Measurements from ENCODE around the gene RASL11A. TPM values are rescaled to one million over a fixed set of nuclear protein-coding genes. Genes with fewer than 3 reads are reported as not detected.

The RASL11A gene
- polyA plus RNA-seq, 3 donors: 1.0 to 6.8 (median 3.8) TPM

GRCh38 chr13:27295096-27295495, 24.5 kb downstream of the RASL11A start:
- H3K9me3 ChIP-seq (replicated peaks in 1 of 2; ENCODE audit: control insufficient read depth in 1 of 2, insufficient read depth in 1 of 2, low read length in 2 of 2): no peaks in the 10 kb centered on the region
- Mint-ChIP-seq H3K36me3 (no peaks in the 10 kb centered on the region), H3K27me3 (ENCODE audit: low read depth in 3 of 3) (peaks cover 0 to 8% (median 5%) of the 10 kb centered on the region in 3 donors), H3K27ac (no peak overlapping the region), H3K4me3 (no peak overlapping the region), H3K4me1 (no peaks in the 10 kb centered on the region), H3K9me3 (no peaks in the 10 kb centered on the region)
- no peaks in the 10 kb centered on the region for H3K4me1 ChIP-seq (ENCODE audit: control insufficient read depth in 1 of 2, insufficient read depth in 2 of 2, low read length in 2 of 2)
- no peak overlapping the region for H3K9ac ChIP-seq (ENCODE audit: insufficient read depth, low read length, poor library complexity, severe bottlenecking)
- H4K20me1 ChIP-seq (ENCODE audit: insufficient read depth, low read length): no peaks in the 10 kb centered on the region
- no peak for TF ChIP-seq CTCF (IDR thresholded peaks at IDR 0.05)
- H3K4me3 ChIP-seq (replicated peaks in 1 of 3; ENCODE audit: low read depth in 2 of 3, low read length in 3 of 3): no peak overlapping the region
- no peak for DNase-seq
- H3K79me2 ChIP-seq (ENCODE audit: insufficient read depth, low read length): no peaks in the 10 kb centered on the region
- H3K36me3 ChIP-seq (replicated peaks in 1 of 2; ENCODE audit: control insufficient read depth in 1 of 2, insufficient read depth in 2 of 2, low read length in 2 of 2): no peaks in the 10 kb centered on the region
- WGBS (ENCODE audit: insufficient coverage): 100% methylated on average over 3 of the region's 7 CpGs
- no peak overlapping the region for H2AFZ ChIP-seq (ENCODE audit: insufficient read depth, low read depth, low read length, poor library complexity, severe bottlenecking)
- intact Hi-C loops (cut with micrococcal nuclease): no loop called here
- no peak overlapping the region for H3K27ac ChIP-seq (ENCODE audit: low read depth in 1 of 2, low read length in 2 of 2)
- no peaks in the 10 kb centered on the region for H3K27me3 ChIP-seq (ENCODE audit: control insufficient read depth in 2 of 2, insufficient read depth in 2 of 2, low read length in 2 of 2)
- no peak overlapping the region for H3K4me2 ChIP-seq (replicated peaks; ENCODE audit: extremely low read depth, low read length, poor library complexity, severe bottlenecking)

- H3K9ac ChIP-seq (ENCODE audit: insufficient read depth, low read length, poor library complexity, severe bottlenecking): no peak overlapping the region
- no peaks in the 10 kb centered on the region for H4K20me1 ChIP-seq (ENCODE audit: insufficient read depth, low read length)
- H3K9me3 ChIP-seq (replicated peaks in 1 of 2; ENCODE audit: control insufficient read depth in 1 of 2, insufficient read depth in 1 of 2, low read length in 2 of 2): no peaks in the 10 kb centered on the region
- intact Hi-C loops (cut with micrococcal nuclease): no loop called here
- no peak overlapping the region for H3K27ac ChIP-seq (ENCODE audit: low read depth in 1 of 2, low read length in 2 of 2)
- TF ChIP-seq CTCF (IDR thresholded peaks at IDR 0.05): no peak
- Mint-ChIP-seq H3K27ac (no peak overlapping the region), H3K4me1 (no peaks in the 10 kb centered on the region), H3K36me3 (no peaks in the 10 kb centered on the region), H3K9me3 (no peaks in the 10 kb centered on the region), H3K27me3 (ENCODE audit: low read depth in 3 of 3) (peaks cover 0 to 8% (median 5%) of the 10 kb centered on the region in 3 donors), H3K4me3 (no peak overlapping the region)
- no peaks in the 10 kb centered on the region for H3K4me1 ChIP-seq (ENCODE audit: control insufficient read depth in 1 of 2, insufficient read depth in 2 of 2, low read length in 2 of 2)
- no peaks in the 10 kb centered on the region for H3K27me3 ChIP-seq (ENCODE audit: control insufficient read depth in 2 of 2, insufficient read depth in 2 of 2, low read length in 2 of 2)
- 97% methylated on average over 3 of the region's 4 CpGs for WGBS (ENCODE audit: insufficient coverage)
- H3K79me2 ChIP-seq (ENCODE audit: insufficient read depth, low read length): no peaks in the 10 kb centered on the region
- no peaks in the 10 kb centered on the region for H3K36me3 ChIP-seq (replicated peaks in 1 of 2; ENCODE audit: control insufficient read depth in 1 of 2, insufficient read depth in 2 of 2, low read length in 2 of 2)
- no peak overlapping the region for H3K4me2 ChIP-seq (replicated peaks; ENCODE audit: extremely low read depth, low read length, poor library complexity, severe bottlenecking)
- no peak overlapping the region for H2AFZ ChIP-seq (ENCODE audit: insufficient read depth, low read depth, low read length, poor library complexity, severe bottlenecking)
- no peak for DNase-seq
- H3K4me3 ChIP-seq (replicated peaks in 1 of 3; ENCODE audit: low read depth in 2 of 3, low read length in 3 of 3): no peak overlapping the region
Observed at GRCh38 chr13:27295660-27296059, 25.0 kb downstream of the RASL11A start.

Measured in CD14-positive monocyte (primary cell).